CD4-positive, alpha-beta T cell (primary cell): Measurements from ENCODE around the gene KCNAB2. TPM values are rescaled to one million over a fixed set of nuclear protein-coding genes. Genes with fewer than 3 reads are reported as not detected.

ENCODE experiments used
- ATAC-seq: fragments of 200-7000 bp; cut with Tn5 transposase; one replicate; pipeline ENCODE4 v1.10.0; 2022; ENCODE audit warnings: mild to moderate bottlenecking; ENCODE audit not compliant: poor library complexity
- CTCF ChIA-PET: fragments of 350-600 bp; sonication (Branson Sonifier 250); formaldehyde crosslinking; loops from one replicate; lab custom pipeline; 2021; ENCODE audit warnings: antibody characterized with exemption, inconsistent platforms; lab: Charles Lee
- POLR2A ChIA-PET: fragments of 350-600 bp; sonication (Branson Sonifier 250); formaldehyde crosslinking; loops from one replicate; lab custom pipeline; 2021; ENCODE audit warnings: antibody characterized with exemption, inconsistent platforms; lab: Charles Lee
- DNase-seq, 14 experiments: peaks; one replicate each; pipeline ENCODE4 v3.0.0-alpha.2; 2013 to 2020; ENCODE audit warnings: mixed read lengths in 2 of 14
- H3K27ac ChIP-seq, 2 donors: one replicate each; pipeline versions ENCODE4 v1.5.1 to v1.7.0; 2013; ENCODE audit warnings: low read length in 2 of 2, low read depth in 1 of 2, mild to moderate bottlenecking in 1 of 2
- H3K27me3 ChIP-seq, 2 experiments: 1 replicate in 1 of 2; 2 replicates in 1 of 2; pipeline versions ENCODE4 v1.6.1 to v1.7.0; 2013; ENCODE audit warnings: low read length in 2 of 2, control low read depth in 1 of 2, mild to moderate bottlenecking in 1 of 2, moderate library complexity in 1 of 2; ENCODE audit not compliant: insufficient read depth in 2 of 2, control insufficient read depth in 1 of 2
- H3K36me3 ChIP-seq: one replicate; pipeline ENCODE4 v1.6.1; 2013; ENCODE audit warnings: low read length, control low read depth; ENCODE audit not compliant: insufficient read depth
- H3K4me1 ChIP-seq: one replicate; pipeline ENCODE4 v1.6.1; 2013; ENCODE audit warnings: low read length, control low read depth; ENCODE audit not compliant: insufficient read depth
- H3K4me3 ChIP-seq: one replicate; pipeline ENCODE4 v1.5.1; 2013; ENCODE audit warnings: mild to moderate bottlenecking, low read length, moderate library complexity
- H3K9me3 ChIP-seq, 2 experiments: 1 replicate in 1 of 2; 2 replicates in 1 of 2; pipeline versions ENCODE4 v1.6.1 to v1.7.0; 2013; ENCODE audit warnings: low read length in 2 of 2, mild to moderate bottlenecking in 2 of 2, control low read depth in 1 of 2, moderate library complexity in 1 of 2; ENCODE audit not compliant: control insufficient read depth in 1 of 2, insufficient read depth in 1 of 2
- H3K27ac Mint-ChIP-seq: one replicate; pipeline ENCODE4 v1.8.0; 2020; ENCODE audit warnings: mixed read lengths
- H3K27me3 Mint-ChIP-seq: one replicate; pipeline ENCODE4 v1.8.0; 2021; ENCODE audit warnings: mixed read lengths
- H3K36me3 Mint-ChIP-seq: one replicate; pipeline ENCODE4 v1.8.0; 2021; ENCODE audit warnings: low read depth, mixed read lengths
- H3K4me1 Mint-ChIP-seq: one replicate; pipeline ENCODE4 v1.8.0; 2021; ENCODE audit warnings: low read depth, mixed read lengths
- H3K4me3 Mint-ChIP-seq: one replicate; pipeline ENCODE4 v1.8.0; 2020; ENCODE audit warnings: mild to moderate bottlenecking, mixed read lengths
- H3K9me3 Mint-ChIP-seq: one replicate; pipeline ENCODE4 v1.8.0; 2020; ENCODE audit warnings: mixed read lengths
- CTCF ChIP-seq: fragments of 200-600 bp; IDR thresholded peaks from one replicate; pipeline ENCODE4 v1.8.0; 2022; ENCODE audit warnings: antibody characterized with exemption, mild to moderate bottlenecking
- intact Hi-C, 2 experiments: fragments of 100-400 bp; cut with DNase I in 1 of 2; cut with micrococcal nuclease in 1 of 2; formaldehyde crosslinking; loops; one replicate each; pipeline versions ENCODE4 v1.15.1 to v1.9.0; 2023 to 2025; cut with DNase I, micrococcal nuclease
- total RNA-seq, 174 experiments: library from RNA in 2 of 174; stranded (reverse) in 2 of 174; gene quantifications; one replicate each; pipeline ENCODE4 v1.2.3 and lab custom pipeline; 2021 to 2026

Gene KCNAB2
- total RNA-seq, 2 experiments from 2014 or later = 147 to 155 TPM

- ATAC-seq (no peak), DNase-seq (no peak)
- H3K27ac Mint-ChIP-seq = no peak overlapping the region
- H3K9me3 Mint-ChIP-seq = no peaks in the 10 kb centered on the region
- TF ChIP-seq CTCF = peak; percentile 8
- POLR2A ChIA-PET = no interaction called here
- no peak overlapping the region for H3K4me3 ChIP-seq
- intact Hi-C loops = loop anchor here in 1 of 2 experiments (2.0 kb wide), 1 partner anchor 192 kb away; the partner anchor contains the start of gene HES3
- H3K27me3 ChIP-seq = no peaks in the 10 kb centered on the region
- H3K9me3 ChIP-seq = peaks cover 0 to 4% of the 10 kb centered on the region in 2 experiments
- peaks cover 48% of the 10 kb centered on the region for H3K36me3 ChIP-seq
- H3K36me3 Mint-ChIP-seq = peaks cover 45% of the 10 kb centered on the region
- no peak overlapping the region for H3K27ac ChIP-seq
- peaks cover 21% of the 10 kb centered on the region for H3K4me1 ChIP-seq
- no peaks in the 10 kb centered on the region for H3K27me3 Mint-ChIP-seq
- CTCF ChIA-PET = no interaction called here
- no peak overlapping the region for H3K4me3 Mint-ChIP-seq
- H3K4me1 Mint-ChIP-seq = peaks cover 26% of the 10 kb centered on the region
Measured at GRCh38 chr1:6053206-6053546, 7.5 kb downstream of the KCNAB2 start.

- no peaks in the 10 kb centered on the region for H3K27me3 Mint-ChIP-seq
- POLR2A ChIA-PET = no interaction called here
Measured at GRCh38 chr1:6054596-6054995, 8.9 kb downstream of the KCNAB2 start.

GRCh38 chr1:6056572-6056948 lies 10.9 kb downstream of the KCNAB2 start:
- peaks cover 22% of the 10 kb centered on the region for H3K4me1 ChIP-seq
- no peaks in the 10 kb centered on the region for H3K9me3 ChIP-seq

More at GRCh38 chr1:6054596-6054995, 8.9 kb downstream of the KCNAB2 start:
- no peaks in the 10 kb centered on the region for H3K27me3 ChIP-seq
- peaks cover 41% of the 10 kb centered on the region for H3K36me3 ChIP-seq
- H3K4me1 Mint-ChIP-seq = peaks cover 29% of the 10 kb centered on the region
- intact Hi-C loops = no loop called here
- no peaks in the 10 kb centered on the region for H3K9me3 ChIP-seq
- peaks cover 42% of the 10 kb centered on the region for H3K36me3 Mint-ChIP-seq
- H3K9me3 Mint-ChIP-seq = no peaks in the 10 kb centered on the region
- ATAC-seq = no peak
- no peak overlapping the region for H3K4me3 ChIP-seq
- no peak overlapping the region for H3K27ac ChIP-seq
- no peak overlapping the region for H3K27ac Mint-ChIP-seq
- no peak overlapping the region for H3K4me3 Mint-ChIP-seq
- TF ChIP-seq CTCF = no peak
- H3K4me1 ChIP-seq = peaks cover 21% of the 10 kb centered on the region
- CTCF ChIA-PET = no interaction called here
- DNase-seq = no peak

More at GRCh38 chr1:6056572-6056948, 10.9 kb downstream of the KCNAB2 start:
- TF ChIP-seq CTCF = no peak
- Mint-ChIP-seq H3K4me1 (peaks cover 29% of the 10 kb centered on the region), H3K4me3 (no peak overlapping the region), H3K36me3 (peaks cover 43% of the 10 kb centered on the region), H3K9me3 (no peaks in the 10 kb centered on the region), H3K27ac (peak overlapping the region; percentile 24), H3K27me3 (no peaks in the 10 kb centered on the region)
- ChIA-PET CTCF (no interaction called here), POLR2A (interaction anchor here (0.7 to 1.2 kb wide), 2 partner anchors 45 to 554 kb away, joined by 3 read pairs; no protein-coding TSS in a partner anchor)
- Histone ChIP-seq H3K27me3 (no peaks in the 10 kb centered on the region), H3K36me3 (peaks cover 40% of the 10 kb centered on the region), H3K27ac (no peak overlapping the region), H3K4me3 (no peak overlapping the region)
- DNase-seq (peak in 1 of 14 experiments; percentile 27), ATAC-seq (no peak)
- intact Hi-C loops = no loop called here
